ENCODE results near the gene MYO1A.
A peak's percentile ranks its signal among the peaks of the same experiment; 100 is the strongest.
"Not testable (repeated sequence)": the region's sequence is repeated elsewhere in the genome, so short reads cannot be mapped to it uniquely, and the experiment has no call there.

Gene MYO1A

DNA sequence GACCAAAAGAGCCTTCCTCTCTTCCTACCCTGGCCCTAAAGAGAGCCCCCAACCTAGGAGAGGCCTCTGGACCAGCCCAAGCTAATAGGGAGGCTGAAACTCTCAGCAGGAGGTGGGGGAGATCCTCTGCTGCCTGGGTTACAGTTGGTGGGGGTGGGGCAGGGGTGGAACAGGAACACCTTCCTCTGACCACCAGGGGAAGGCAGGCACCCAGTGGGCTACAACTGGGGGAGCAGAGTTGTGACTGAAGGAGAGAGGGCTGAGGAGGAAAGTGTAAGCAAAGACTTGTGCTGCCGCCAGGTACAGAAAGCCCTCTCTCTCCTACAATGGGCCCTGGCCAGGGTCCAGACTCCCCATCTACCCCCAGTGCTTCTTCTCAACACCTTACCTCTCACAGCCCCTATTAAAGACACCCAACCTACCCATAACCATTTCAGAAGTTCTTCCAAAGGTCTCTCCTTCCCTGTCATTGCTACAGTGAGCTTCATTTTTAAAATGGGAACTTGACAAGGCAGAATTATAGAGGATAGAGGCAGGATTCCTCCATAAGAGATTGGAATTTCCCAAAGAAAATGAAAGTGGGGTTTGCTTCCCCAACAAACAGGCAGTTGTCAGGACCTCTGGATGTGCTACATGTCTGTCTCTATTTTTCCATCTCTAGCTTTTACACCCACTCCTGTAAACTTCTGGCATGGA lies 1.4 kb downstream of the MYO1A start:
- no peak for DNase-seq (ENCODE audit: low read depth in 2 of 3, low spot score in 2 of 3)

DNA sequence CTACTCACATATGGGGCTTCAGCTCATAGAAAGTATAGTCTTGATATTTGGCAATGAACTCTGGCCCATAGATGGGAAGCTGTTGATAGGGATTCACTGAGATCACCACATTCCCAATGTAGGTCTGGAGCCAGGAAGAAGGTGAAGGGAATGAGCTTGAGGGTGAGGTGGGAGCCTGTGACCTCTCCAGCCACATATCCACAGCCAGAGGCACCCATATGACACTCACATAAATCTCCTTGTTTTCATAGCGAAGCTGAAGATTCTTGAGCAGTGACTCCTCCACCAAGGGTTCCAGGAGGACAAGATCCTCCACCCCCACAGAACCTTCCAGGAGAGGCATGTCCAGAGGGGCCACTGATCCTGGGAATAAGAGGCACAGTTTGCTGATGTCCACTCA lies 1.9 kb downstream of the MYO1A start:
- no peak for DNase-seq (ENCODE audit: low read depth in 2 of 3, low spot score in 2 of 3)

DNA sequence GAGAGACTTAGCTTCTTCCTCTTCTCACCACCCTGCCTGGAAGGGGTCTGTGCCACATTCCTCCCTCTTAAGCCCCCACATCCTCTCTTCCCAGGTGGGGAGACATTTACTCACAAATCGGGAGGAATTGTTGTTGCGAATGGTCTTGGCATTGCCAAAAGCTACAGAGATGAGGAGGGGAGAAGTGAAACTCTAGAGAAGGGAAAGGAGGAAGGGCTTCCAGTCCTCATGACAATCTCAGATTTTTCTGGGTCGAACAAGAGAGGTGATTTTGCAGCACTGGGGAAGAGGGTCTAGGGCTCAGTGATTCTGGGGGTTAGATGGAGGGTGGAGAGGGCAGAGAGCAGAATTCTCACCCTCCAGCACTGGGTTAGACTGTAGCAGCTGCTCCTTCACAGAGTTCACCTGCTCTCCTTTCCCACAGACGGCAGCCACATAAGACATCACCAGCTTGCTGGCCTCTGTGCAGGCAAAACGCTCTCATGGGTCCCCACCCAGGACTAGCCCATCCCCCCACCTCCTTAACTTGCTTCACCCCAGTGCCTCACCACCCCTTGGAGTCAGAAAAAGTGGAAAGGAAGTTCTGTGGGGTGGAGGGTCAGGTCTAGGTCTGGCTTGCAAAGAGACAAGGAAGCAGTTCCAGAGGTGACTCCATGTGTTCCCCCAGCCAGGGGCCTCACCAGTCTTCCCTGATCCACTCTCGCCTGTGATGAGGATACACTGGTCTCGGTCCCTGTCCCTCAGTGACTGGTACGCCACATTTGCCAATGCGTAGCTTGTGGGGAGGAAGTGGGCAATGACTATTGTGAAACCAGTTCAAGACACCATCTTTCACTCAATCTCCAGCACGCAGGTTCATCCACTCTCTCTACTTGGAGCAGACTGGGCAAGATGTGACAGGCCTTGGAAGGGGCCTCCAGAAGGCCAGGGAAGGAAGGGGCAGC lies 2.7 kb downstream of the MYO1A start:
- DNase-seq (ENCODE audit: low read depth in 2 of 3, low spot score in 2 of 3) = peak; percentile 26 to 40 (median 31)

DNA sequence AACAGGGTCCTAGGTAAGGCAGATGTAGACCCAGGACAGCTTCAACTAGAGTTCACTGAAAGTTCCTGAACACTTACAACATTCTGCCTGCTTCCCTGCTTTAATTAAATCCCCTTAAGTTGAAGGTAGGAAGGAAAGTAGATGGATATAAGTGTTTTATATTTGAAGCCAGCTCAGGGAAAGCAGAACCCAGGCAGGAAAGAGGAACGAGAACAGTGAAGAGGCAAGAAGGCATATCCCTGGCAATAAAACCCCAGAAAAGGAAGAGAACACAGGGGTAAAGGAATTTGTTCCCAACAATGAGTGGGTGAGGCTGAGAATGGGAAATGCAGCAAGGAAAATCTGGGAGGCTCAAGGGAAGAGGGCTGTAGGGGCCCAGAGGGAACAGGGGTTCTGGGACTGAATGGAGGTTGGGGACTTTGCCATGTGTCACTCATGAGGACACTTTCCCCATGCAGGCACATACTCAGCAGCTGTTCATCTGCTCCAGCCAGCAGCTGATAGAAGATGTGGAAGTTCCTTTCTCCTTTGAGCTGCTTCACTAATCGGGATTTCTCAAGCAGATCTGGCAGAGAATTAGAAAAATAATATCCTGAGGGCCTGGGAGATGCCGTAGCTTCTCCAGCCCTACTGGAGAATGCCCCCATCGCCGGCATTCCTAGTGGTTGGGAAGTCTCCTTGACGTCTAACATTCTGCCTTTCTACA lies 3.7 kb downstream of the MYO1A start:
- no peak for DNase-seq (ENCODE audit: low read depth in 2 of 3, low spot score in 2 of 3)

DNA sequence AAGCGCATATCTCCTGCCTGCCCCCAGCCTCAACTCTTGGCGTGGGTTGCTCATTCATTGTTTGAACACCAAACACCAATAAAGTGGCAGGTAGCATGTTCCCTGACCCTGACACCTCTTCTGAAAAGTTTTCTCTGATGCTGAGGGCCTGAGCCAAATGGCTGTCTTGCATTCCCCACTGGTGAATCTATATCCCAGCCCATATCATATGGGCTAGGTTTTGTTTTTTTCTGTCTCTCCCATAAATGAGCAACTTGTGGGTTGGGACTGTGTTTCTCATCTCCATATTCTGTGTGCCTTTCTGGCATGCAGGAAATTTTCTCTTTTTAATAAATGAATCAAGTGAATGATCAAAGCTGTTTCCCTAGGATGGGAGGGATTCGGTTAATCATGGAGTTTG lies 5.0 kb downstream of the MYO1A start:
- no peak for DNase-seq (ENCODE audit: low read depth in 2 of 3, low spot score in 2 of 3)

DNA sequence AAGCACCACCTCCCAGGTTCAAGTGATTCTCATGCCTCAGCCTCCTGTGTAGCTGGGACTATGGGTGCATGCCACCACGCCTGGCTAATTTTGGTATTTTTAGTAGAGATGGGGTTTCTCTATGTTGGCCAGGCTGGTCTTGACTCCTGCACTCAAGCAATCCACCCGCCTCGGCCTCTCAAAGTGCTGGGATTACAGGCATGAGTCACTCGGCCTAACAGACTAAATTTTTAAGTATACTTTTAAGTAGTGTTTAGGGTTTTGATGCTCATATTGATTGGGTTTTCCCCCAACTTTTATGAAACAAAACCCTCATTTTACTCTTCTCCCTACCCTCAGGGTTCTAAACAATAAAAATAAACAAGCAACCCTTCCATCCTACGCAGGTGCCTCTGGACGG lies 5.5 kb downstream of the MYO1A start:
- DNase-seq (ENCODE audit: low read depth in 2 of 3, low spot score in 2 of 3) = no peak

DNA sequence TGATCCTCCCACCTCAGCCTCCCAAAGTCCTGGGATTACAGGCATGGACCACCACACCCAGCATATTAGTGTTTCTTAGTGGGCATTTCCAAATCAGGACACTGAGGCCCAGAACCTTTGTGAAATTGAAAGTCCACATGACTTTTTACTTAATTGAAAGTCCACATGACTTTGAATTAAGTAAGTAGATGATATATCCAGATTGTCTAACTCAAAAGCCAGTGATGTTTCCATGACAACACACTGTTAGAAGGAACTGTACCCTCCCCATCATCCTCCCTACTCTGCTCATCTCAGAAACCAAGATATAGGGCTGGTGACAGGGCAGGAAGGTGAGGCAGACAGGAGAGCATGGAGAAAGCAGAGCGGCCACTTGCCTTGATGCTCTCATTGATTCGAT lies 7.2 kb downstream of the MYO1A start:
- no peak for DNase-seq (ENCODE audit: low read depth in 2 of 3, low spot score in 2 of 3)

DNA sequence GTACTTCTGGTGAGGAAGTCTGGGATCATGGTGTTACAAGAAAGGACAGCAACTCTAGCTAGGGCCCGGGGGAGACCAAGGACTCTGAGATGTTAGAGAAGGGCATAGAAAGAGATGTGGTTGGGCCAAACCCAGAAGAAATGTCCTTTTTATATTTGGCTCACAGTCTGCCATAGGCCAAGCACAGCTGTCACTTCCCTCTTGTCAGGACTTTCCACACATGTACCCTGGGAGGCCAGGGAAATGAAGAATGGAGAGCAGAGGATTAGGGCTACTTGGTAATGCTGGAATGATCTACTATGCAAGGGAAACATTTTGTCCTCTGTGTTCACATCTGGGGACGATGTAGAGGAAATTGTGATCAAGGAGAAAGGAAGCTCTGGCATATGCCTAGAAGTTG lies 9.2 kb downstream of the MYO1A start:
- DNase-seq (ENCODE audit: low read depth in 2 of 3, low spot score in 2 of 3) = no peak

DNA sequence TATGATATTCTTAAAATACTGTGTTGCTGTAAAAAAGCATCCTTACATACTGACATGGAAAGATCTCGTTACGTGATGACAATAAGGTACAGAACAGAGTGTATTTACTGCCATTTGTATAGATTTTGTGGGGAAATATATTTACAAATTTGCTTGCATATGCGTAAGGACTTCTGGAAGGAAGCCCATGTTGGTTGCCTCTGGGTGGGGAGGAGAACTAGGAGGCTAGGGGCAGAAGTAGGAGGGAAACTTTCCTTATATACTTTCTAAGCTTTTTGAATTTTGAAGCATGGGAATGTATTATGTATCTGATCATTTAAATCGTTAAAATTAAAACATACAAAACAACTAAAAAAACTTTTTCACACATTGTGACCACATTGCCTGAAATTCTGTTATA lies 9.7 kb downstream of the MYO1A start:
- no peak for DNase-seq (ENCODE audit: low read depth in 2 of 3, low spot score in 2 of 3)

DNA sequence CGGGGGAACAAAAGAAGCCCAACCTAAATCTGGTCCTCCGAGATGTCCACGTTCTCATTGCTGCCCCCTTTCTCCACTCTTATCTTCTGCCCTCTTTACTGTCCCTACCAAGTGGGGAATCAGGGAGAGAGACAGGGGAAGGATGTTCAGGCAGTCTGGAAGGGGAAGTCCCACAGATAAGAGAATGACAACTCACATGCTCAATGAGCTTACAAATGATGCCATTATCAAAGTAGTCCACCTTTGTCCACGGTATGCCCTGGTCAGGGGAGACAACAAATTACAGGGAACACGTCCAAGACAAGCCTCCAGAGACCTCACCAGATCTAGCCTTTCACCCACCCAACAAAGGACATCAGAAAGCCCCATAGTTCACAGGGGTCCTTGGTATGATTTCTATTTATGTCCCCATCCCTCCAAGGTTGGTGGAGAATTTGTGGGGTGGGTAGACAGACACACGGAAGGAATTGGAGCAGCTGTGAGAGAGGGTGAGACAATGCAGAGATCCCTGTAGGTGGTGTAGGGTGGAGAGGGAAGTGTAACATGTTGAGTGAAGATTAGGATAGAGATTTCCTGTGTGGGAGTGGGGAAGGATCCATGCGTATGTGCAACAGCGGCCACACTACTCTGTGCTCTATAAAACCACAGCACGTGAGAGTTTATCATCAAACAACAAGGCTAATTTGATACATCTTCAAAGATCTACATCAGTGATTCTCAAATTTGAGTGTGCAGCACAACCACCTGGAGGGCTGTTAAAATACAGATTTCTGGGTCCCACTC lies 10.7 kb downstream of the MYO1A start:
- no peak for DNase-seq (ENCODE audit: low read depth in 2 of 3, low spot score in 2 of 3)

DNA sequence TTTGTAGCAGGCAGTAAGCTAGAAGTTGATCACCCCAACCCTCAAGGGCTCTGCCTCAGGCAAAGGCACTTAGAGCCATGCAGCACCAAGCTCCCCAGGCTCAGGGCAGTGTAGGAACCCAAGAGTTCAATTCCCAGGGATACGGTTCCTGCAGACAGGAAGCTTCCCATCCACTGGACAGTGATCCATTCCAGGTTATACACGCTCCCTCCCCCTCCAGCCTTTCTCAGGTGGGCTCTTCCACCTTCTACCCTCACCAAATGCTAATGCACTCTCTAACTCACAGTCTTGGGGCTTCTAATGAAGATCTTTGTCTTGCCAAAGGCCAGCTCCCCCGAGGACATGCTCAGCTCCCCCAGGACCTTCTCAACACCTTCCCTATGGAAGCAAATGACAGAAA lies 12.7 kb downstream of the MYO1A start:
- DNase-seq (ENCODE audit: low read depth in 2 of 3, low spot score in 2 of 3) = no peak

DNA sequence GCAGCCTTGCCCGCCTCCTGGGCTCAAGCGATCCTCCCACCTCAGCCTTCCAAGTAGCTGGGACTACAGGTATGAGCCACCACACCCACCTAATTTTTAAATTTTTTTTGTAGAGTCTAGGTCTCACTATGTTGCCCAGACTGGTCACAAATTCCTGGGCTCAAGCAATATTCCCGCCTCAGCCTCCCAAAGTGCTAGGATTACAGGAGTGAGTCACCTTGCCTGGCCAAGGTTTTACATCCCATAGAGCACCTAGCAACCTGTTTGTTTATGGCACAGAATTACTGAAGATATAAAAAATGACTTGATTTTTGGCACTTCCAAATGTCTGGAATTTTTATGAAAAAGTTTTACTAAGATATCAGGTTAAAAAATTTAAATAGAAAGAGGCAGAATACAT lies 16.5 kb downstream of the MYO1A start:
- DNase-seq (ENCODE audit: low read depth in 2 of 3, low spot score in 2 of 3) = no peak

DNA sequence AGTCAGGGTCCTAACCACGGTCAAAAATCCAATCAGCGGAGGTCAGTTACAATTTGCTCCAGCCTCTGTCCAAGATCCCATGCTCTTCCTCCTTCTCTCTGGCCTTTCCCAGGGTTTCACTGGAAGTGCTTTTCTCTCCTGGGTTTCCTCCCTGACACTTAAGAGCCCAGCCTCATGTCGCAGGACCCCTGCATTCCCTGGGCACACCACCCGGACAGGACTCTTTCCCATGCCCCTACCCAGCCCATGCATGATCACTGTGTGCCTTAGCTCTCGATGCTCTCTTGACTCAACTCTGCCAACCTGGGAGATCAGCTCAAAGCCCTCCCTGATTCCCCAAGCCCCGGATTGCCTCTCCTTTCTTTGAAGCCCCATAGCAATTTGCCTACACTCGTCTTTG lies 18.1 kb downstream of the MYO1A start:
- no peak for DNase-seq (ENCODE audit: low read depth in 2 of 3, low spot score in 2 of 3)

DNA sequence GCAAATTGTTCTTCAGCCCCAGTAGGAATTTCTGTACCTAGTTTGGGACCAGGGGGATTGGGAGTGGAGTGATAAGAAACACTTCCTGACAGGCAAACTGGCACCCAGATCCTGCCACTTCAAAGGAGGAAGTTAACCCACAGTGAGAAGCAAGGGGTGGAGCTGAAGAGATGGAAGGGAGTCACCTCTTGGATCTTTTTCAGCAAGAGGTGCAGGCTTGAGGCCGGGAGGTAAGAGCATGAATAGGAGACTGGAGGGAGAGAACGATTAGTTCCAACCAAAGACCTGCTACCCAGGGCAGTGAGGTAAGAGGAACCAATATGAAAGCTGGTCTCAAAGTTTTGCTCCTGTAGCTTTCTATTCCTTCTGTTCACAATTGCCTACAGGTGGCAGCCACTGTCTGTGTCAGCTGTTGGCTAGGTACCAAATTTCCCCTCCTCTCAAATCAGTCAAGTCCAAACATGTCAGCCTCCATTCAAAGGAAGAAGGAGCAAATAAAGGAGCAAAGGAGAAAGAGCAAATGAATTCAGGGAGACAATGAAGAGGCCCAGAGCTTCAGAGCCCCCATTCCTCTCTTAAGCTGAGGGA lies 18.7 kb downstream of the MYO1A start:
- no peak for DNase-seq (ENCODE audit: low read depth in 2 of 3, low spot score in 2 of 3)

DNA sequence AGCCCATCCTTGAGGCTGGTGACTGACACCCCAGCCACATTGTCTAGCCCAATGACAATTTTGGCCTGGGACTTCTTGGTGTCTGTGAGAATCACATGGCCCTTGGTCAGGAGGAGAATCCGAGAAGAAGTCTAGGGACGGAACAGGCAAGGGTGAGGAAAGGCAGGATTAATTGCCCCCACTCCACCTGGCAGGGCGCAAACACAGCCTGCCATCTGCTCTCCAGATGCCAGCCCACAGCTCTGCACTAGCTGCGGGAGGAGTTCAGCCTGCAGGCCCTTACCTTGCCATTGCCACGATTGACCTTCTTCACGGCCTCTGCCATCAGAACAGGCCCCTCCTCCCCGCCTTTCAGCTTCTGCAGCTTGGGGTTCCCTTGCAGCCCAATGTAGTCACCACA lies 20.5 kb downstream of the MYO1A start:
- DNase-seq (ENCODE audit: low read depth in 2 of 3, low spot score in 2 of 3) = no peak

DNA sequence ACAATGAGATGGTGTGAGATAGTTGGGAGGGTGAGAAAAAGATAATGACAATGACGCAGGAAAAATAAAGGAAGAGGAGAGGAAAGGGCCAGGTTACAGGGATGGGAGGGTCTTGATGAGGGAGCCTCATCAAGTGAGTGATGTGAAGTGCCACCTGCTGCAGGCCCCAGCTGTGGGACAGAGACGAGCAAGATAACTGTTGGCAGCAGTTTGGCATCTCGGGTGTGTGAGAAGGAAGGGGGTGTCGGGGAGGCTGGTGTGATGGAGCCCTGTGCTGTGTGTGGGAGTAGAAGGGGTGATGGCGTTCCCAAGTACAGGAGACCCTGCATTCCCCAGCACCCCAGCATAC lies 22.1 kb downstream of the MYO1A start:
- no peak for DNase-seq (ENCODE audit: low read depth in 2 of 3, low spot score in 2 of 3)

DNA sequence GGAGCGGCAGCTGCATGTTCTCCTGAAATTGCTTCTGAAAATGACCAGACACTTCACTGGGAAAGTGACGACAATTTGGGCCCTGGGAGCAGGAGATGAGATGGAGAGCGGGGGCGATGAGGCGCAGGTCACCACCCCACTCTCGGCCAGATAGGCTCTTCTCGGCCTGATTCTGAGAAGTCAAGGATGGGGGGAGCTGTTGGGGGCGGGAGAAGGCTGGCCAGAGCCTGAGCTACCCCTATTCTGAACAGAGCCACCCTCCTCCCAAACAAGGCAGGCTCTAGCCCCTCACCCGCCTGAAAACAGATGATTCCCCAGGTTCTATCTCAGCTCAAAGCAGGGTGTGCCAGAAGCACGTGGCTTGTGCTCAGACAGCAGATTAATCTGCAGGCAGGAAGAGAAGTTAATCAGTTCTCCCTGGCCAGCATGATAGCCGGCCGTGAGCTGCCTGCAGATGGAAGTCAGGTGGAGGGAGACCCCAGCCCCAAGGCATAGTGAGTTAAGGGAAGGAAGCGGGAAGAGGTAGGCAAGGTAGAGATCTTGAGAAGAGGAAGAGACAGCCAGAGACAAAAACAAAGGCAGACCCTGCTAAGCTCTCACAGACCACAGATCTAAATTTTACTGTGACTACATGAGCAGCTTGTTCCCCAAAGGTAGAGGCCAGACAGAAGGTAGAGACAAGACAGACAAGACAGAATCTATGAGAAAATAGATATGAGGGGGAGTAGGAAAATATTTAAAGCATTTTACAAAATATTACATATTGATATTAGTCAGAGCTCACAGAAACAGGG lies 22.7 kb downstream of the MYO1A start:
- no peak for DNase-seq (ENCODE audit: low read depth in 2 of 3, low spot score in 2 of 3)

DNA sequence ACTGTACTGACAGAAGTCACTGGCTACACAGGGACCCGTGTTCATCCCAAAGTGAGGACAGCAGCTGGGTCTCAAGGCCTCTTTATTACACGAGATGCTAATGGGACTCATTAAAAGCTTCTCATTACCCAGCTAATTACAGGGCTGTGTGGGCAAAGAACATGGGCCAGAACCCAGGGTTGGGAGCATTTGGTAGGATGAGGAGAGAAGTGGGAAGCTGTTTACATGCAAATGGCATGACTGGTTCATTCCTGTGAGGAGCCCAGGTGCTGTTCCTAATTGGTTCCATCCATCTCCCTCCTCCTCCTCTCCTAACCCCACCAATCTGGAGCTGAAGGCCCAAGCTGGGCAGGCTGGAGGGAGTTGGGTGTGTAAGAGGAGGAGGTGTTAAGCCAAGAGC lies 24.7 kb downstream of the MYO1A start:
- DNase-seq (ENCODE audit: low read depth in 2 of 3, low spot score in 2 of 3) = no peak

DNA sequence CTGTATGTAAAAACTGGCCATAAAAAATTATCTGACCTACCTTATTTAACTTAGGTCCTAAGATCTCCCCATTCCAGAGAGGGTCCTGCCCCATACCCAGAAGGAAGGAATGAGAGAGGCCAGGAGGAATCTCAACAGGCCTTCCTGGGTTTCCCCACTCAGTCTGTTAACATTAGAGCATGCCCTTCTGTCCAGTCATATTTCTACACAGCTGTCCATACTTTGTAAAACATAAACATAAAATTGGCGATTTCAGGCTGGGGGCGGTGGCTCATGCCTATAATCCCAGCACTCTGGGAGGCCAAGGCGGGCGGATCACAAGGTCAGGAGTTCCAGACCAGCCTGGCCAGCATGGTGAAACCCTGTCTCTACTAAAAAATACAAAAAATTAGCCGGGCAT lies 27.6 kb downstream of the MYO1A start:
- not testable (repeated sequence) for DNase-seq (ENCODE audit: low read depth in 2 of 3, low spot score in 2 of 3)
